Superior temporal gyrus (tissue), 1 donor: ENCODE measurements around the gene SLC15A4.

Experiments used
- DNase-seq: peaks from one replicate; pipeline ENCODE4 v3.0.0-alpha.2; 2016; ENCODE audit errors: extremely low spot score

The SLC15A4 gene

GRCh38 chr12:128754275-128754674, 69.5 kb downstream of the SLC15A4 start:
- no peak for DNase-seq

GRCh38 chr12:128753438-128753837, 70.3 kb downstream of the SLC15A4 start:
- DNase-seq = no peak

GRCh38 chr12:128752386-128752785, 71.4 kb downstream of the SLC15A4 start:
- no peak for DNase-seq

GRCh38 chr12:128747441-128747840, 76.3 kb downstream of the SLC15A4 start:
- DNase-seq = no peak

GRCh38 chr12:128745772-128746689, 77.7 kb downstream of the SLC15A4 start:
- DNase-seq = no peak

- no peak for DNase-seq
These were observed 79.8 kb downstream of the SLC15A4 start for GRCh38 chr12:128743916-128744315.
